Prostate gland (tissue), 2 donors: ENCODE results near the gene TP53BP2. TPM values are rescaled to one million over a fixed set of nuclear protein-coding genes. Genes with fewer than 3 reads are reported as not detected.
A peak's percentile ranks its signal among the peaks of the same experiment; 100 is the strongest.

Source experiments
- DNase-seq: peaks from one replicate; pipeline ENCODE4 v3.0.0-alpha.2; 2019; ENCODE audit warnings: low spot score
- H3K27ac ChIP-seq, 2 donors: fragments of 200-600 bp; sonication (generic); 2 replicates each; pipeline ENCODE4 v1.5.1; 2017 to 2019
- H3K27me3 ChIP-seq: fragments of 200-600 bp; sonication (generic); replicated peaks from 2 replicates; pipeline ENCODE4 v1.5.1; 2019; ENCODE audit not compliant: insufficient read depth
- H3K36me3 ChIP-seq, 2 donors: fragments of 200-600 bp; sonication (generic); 1 replicate in 1 of 2; 2 replicates in 1 of 2; pipeline versions ENCODE4 v1.5.1 to v1.8.1; 2017 to 2019
- H3K4me1 ChIP-seq: fragments of 200-600 bp; sonication (generic); replicated peaks from 2 replicates; pipeline ENCODE4 v1.5.1; 2019
- H3K4me3 ChIP-seq, 2 donors: fragments of 200-600 bp; sonication (generic); 2 replicates each; pipeline ENCODE4 v1.5.1; 2017 to 2019
- H3K9me3 ChIP-seq: fragments of 200-600 bp; sonication (generic); 2 replicates; pipeline ENCODE4 v1.5.1; 2017
- POLR2A ChIP-seq: fragments of 450-650 bp; IDR thresholded peaks from one replicate; pipeline ENCODE4 v1.6.1; 2016; ENCODE audit warnings: antibody characterized with exemption, mild to moderate bottlenecking
- POLR2AphosphoS5 ChIP-seq: sonication (generic); formaldehyde crosslinking; IDR thresholded peaks from one replicate; pipeline ENCODE4 v1.6.1; 2017; ENCODE audit warnings: antibody characterized with exemption
- WGBS: methylation state at CpG from one replicate; pipeline ENCODE4 v1.1.5; 2018; 5-methylcytosine and 5-hydroxymethylcytosine counted together
- intact Hi-C: fragments of 100-400 bp; cut with DNase I; formaldehyde crosslinking; loops from one replicate; pipeline ENCODE4 v1.14.2; 2022
- total RNA-seq, 2 donors: library from RNA; depleted of rRNA; stranded (reverse); fragments of >200 nt; gene quantifications; one replicate each; pipeline ENCODE4 v1.1.0, GENCODE V29; 2016
- TF ChIP-seq, protein P1 (sequence below), 4 experiments: fragments of 200-600 bp in 2 of 4; fragments of 450-650 bp in 2 of 4; sonication (generic) in 2 of 4; IDR thresholded peaks; 1 replicate in 3 of 4; 2 replicates in 1 of 4; pipeline ENCODE4 v1.5.1; 2016 to 2019; ENCODE audit warnings: antibody characterized with exemption in 4 of 4, mild to moderate bottlenecking in 2 of 4, moderate library complexity in 2 of 4

Gene TP53BP2
- total RNA-seq, 2 donors from 2014 or later, result 28.0 to 103 TPM

DNA sequence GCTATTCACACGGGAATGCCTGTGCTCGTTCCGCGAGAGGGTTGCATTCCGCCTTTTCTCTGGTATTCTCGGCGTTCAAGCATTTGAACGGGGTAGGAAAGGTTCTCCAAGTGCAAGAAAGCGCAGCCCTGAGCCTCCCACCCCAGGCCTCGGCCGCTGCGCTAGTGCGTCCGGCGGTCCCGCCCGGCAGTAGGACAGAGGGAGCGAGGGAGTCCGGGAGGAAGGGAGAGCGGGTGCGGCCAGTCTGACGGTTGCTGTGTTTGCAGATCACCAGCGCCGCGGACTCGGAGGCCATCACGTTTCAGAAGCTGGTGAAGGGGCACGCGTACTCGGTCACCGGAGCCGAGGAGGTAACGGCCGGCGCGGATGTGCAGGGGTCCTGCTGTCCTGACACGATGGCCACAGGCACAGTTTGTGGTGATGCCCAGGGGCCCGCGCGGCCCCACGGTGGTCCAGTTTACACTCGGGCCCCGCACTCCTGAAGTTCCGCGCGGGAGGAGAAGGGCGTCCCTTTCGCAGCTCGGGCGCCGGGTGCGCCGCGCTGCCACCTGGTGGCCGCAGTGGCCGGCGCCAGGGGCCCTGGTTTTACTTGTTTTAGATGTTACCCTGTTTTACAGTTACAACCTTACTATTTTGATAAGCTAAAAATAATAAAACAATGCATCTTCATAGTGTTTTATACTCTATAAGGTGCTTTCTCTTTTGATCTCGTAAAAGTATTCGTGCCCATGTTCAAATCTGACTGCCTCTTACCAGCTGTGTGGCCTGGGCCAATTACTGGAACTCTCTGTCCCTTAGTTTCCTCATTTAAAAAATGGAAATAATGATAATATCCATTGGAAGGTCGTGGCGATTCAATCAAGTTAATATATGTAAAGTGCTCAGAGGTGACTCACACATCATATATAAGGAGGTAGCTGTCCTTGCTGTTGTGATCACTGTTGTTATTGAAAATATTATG lies 96.7 kb downstream of the TP53BP2 start:
- no peaks in the 10 kb centered on the region for H3K27me3 ChIP-seq
- 12% methylated on average over 33 of the region's 61 CpGs for WGBS
- peaks cover 4% of the 10 kb centered on the region for H3K4me1 ChIP-seq
- TF ChIP-seq, protein P1, sequence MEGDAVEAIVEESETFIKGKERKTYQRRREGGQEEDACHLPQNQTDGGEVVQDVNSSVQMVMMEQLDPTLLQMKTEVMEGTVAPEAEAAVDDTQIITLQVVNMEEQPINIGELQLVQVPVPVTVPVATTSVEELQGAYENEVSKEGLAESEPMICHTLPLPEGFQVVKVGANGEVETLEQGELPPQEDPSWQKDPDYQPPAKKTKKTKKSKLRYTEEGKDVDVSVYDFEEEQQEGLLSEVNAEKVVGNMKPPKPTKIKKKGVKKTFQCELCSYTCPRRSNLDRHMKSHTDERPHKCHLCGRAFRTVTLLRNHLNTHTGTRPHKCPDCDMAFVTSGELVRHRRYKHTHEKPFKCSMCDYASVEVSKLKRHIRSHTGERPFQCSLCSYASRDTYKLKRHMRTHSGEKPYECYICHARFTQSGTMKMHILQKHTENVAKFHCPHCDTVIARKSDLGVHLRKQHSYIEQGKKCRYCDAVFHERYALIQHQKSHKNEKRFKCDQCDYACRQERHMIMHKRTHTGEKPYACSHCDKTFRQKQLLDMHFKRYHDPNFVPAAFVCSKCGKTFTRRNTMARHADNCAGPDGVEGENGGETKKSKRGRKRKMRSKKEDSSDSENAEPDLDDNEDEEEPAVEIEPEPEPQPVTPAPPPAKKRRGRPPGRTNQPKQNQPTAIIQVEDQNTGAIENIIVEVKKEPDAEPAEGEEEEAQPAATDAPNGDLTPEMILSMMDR (IDR thresholded peaks at IDR 0.05), result peak; percentile 93 to 96 (median 95)
- TF ChIP-seq POLR2AphosphoS5 (peak; percentile 62), POLR2A (no peak)
- H3K4me3 ChIP-seq, result peak overlapping the region; percentile 31 to 36
- peak; percentile 57 for DNase-seq
- intact Hi-C loops, result loop anchor here (1.0 kb wide), 1 partner anchor 37 kb away; the partner anchor contains the start of gene CAPN2
- no peaks in the 10 kb centered on the region for H3K36me3 ChIP-seq
- peak overlapping the region; percentile 33 to 59 for H3K27ac ChIP-seq
- H3K9me3 ChIP-seq, result no peaks in the 10 kb centered on the region

DNA sequence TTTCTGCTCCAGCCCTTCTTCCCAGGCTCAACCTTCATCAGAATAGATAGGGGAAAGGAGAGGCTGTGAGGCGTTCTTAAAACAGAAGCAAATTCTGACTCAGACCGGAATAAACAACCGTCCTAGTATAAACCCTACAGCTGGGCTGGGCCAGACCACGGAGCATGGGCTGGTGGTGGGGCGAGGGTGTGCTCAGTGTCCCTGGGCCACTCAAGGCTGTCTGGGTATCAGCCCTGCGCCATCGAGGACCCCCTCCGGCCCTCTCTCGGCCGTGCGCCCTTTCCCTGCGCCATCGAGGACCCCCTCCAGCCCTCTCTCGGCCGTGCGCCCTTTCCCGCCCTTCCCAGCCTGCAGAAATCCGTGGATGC lies 97.4 kb downstream of the TP53BP2 start:
- Histone ChIP-seq H3K36me3 (no peaks in the 10 kb centered on the region), H3K27ac (peak overlapping the region; percentile 33 to 59), H3K4me1 (peaks cover 4% of the 10 kb centered on the region), H3K9me3 (no peaks in the 10 kb centered on the region), H3K27me3 (no peaks in the 10 kb centered on the region), H3K4me3 (peak overlapping the region; percentile 31 to 36)
- intact Hi-C loops, result no loop called here
- 54% methylated on average over 16 of the region's 18 CpGs for WGBS
- DNase-seq, result no peak
- TF ChIP-seq POLR2A (no peak), POLR2AphosphoS5 (no peak)
- TF ChIP-seq, protein P1 (IDR thresholded peaks at IDR 0.05), result no peak

DNA sequence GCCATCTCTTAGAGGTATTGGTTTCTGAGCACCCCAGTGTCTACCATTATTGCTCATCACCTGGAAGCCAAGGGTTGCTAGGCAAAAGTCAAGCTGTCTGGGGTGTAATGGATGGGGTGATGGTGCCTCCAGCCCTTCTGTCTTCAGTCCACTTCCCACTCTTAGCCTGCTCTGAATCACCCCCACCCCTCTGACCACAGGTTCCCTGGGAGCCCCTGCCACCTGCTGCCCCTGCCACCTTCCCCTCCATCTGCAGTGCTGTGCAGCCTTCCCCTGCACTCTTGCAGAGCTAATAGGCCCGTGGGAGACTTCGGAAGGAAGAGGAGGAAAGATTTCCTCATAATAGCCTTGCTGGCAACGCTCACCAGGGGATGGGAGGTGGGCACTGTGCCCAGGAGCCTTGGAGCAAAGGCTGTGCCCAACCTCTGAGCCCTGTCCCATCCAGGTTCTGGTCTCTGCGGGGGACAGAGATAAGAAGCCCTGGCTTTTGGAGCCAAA lies 97.9 kb downstream of the TP53BP2 start:
- peaks cover 4% of the 10 kb centered on the region for H3K4me1 ChIP-seq
- no peak for DNase-seq
- no peaks in the 10 kb centered on the region for H3K27me3 ChIP-seq
- intact Hi-C loops, result no loop called here
- H3K9me3 ChIP-seq, result no peaks in the 10 kb centered on the region
- no peak for TF ChIP-seq POLR2AphosphoS5
- TF ChIP-seq, protein P1 (IDR thresholded peaks at IDR 0.05), result no peak
- TF ChIP-seq POLR2A, result no peak
- WGBS, result 35% methylated on average over 4 of the region's 4 CpGs
- H3K27ac ChIP-seq, result no peak overlapping the region
- H3K4me3 ChIP-seq, result no peak overlapping the region
- H3K36me3 ChIP-seq, result no peaks in the 10 kb centered on the region

DNA sequence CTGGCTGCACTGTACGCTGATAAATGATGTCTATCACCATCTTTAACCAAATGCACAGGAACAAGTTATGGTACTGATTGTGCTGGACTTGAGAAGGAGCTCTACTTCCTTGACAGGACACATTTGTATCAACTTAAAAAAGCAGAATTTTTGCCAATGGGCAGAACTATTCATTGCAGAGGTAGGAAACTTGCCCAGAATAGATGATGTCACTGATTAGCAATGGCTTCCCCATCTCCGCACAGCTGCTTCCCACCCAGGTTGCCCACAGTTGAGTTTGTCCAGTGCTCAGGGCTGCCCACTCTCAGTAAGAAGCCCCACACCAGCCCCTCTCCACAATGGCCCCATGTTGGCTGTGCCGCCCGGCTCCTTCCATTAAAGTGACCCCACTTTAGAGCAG lies 100.0 kb downstream of the TP53BP2 start:
- Histone ChIP-seq H3K4me1 (peaks cover 4% of the 10 kb centered on the region), H3K27ac (no peak overlapping the region)

More for the DNA sequence above, 100.0 kb downstream of the TP53BP2 start:
- 95% methylated on average over 4 of the region's 4 CpGs for WGBS
- intact Hi-C loops, result no loop called here
- TF ChIP-seq POLR2AphosphoS5, result no peak
- no peak for TF ChIP-seq POLR2A
- TF ChIP-seq, protein P1 (IDR thresholded peaks at IDR 0.05), result no peak
- no peaks in the 10 kb centered on the region for H3K27me3 ChIP-seq
- no peaks in the 10 kb centered on the region for H3K9me3 ChIP-seq
- DNase-seq, result no peak
- H3K36me3 ChIP-seq, result no peaks in the 10 kb centered on the region
- no peak overlapping the region for H3K4me3 ChIP-seq
